ENCODE results near the gene CSGALNACT2.

The CSGALNACT2 gene

GRCh38 chr10:43206391-43207235 lies 68.4 kb downstream of the CSGALNACT2 start:
- Mint-ChIP-seq H3K36me3 (ENCODE audit: low read depth) (no peaks in the 10 kb centered on the region), H3K27me3 (ENCODE audit: low read depth) (no peaks in the 10 kb centered on the region), H3K4me3 (no peak overlapping the region), H3K27ac (no peak overlapping the region), H3K9me3 (no peaks in the 10 kb centered on the region), H3K4me1 (ENCODE audit: low read depth) (peaks cover 7% of the 10 kb centered on the region)
- DNase-seq (ENCODE audit: low spot score): no peak

DNA sequence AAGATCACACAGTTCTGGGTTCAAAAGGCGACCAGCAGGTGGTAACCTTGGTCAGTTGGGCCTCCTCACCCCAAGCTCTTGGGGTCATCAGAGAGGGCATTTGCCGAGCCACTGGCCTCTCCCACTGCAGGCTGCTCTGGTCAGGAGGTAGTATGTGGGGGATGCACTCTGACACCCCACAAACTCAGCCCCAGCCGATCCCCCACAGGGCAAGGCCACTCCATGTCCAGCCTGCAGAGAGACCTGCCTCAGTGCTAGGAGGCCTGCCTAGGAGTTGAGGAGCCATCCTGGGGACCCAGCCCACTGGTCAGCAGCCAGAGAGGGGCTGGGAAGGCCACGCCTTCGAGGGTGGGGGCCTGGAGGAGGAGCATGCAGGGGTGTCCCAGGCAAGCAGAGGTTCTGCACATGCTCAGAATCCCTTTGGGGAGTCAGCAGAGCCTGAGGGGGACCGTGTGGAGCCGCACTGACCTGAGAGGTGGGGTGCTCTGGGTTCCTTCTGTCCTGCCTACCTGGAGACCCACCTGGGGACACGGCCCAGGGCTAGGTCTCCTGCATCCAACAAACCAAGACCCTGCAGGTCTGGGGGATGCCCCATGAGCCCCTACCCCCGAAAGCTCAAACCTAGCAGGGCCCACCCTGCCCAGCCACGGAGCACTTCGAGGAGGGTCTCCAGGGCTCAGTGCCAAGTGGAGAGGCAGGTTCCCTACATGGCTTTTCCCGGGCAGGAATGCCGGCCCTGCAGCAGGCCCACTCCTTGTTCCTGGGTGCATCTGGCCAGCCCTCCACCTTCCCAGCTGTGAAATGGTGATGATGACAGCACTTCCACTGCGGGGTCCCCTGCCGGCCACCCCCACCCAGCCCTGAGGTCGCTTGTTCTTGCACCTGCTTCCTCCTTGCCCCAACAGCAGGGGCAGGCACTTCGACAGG lies 70.2 kb downstream of the CSGALNACT2 start:
- no peak for DNase-seq (ENCODE audit: low spot score)
- no peaks in the 10 kb centered on the region for H3K36me3 Mint-ChIP-seq (ENCODE audit: low read depth)

DNA sequence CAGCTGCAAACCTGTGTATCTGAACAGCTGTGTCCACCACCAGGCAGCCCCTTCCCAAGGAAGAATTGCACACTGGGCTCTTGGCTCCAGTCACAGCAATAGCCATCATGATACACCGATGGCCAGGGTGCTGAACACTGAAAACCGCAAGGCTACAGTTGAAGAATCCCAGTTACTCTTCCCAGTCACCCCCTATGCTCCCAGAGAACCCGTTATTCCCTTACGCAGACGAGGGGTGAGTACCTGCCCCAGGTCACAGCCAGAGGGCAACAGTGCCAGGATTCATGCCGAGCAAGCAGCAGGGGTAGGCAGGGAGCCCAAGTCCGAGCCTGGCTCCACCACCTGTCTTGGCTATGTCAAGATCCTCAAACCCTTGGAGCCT lies 70.8 kb downstream of the CSGALNACT2 start:
- DNase-seq (ENCODE audit: low spot score): no peak
- Mint-ChIP-seq H3K27me3 (ENCODE audit: low read depth) (no peaks in the 10 kb centered on the region), H3K27ac (no peak overlapping the region), H3K4me3 (no peak overlapping the region), H3K36me3 (ENCODE audit: low read depth) (no peaks in the 10 kb centered on the region), H3K4me1 (ENCODE audit: low read depth) (peaks cover 2% of the 10 kb centered on the region), H3K9me3 (no peaks in the 10 kb centered on the region)

More for the DNA sequence above, 70.2 kb downstream of the CSGALNACT2 start:
- peaks cover 4% of the 10 kb centered on the region for H3K4me1 Mint-ChIP-seq (ENCODE audit: low read depth)
- no peak overlapping the region for H3K4me3 Mint-ChIP-seq
- no peaks in the 10 kb centered on the region for H3K9me3 Mint-ChIP-seq
- H3K27ac Mint-ChIP-seq: no peak overlapping the region
- H3K27me3 Mint-ChIP-seq (ENCODE audit: low read depth): no peaks in the 10 kb centered on the region

DNA sequence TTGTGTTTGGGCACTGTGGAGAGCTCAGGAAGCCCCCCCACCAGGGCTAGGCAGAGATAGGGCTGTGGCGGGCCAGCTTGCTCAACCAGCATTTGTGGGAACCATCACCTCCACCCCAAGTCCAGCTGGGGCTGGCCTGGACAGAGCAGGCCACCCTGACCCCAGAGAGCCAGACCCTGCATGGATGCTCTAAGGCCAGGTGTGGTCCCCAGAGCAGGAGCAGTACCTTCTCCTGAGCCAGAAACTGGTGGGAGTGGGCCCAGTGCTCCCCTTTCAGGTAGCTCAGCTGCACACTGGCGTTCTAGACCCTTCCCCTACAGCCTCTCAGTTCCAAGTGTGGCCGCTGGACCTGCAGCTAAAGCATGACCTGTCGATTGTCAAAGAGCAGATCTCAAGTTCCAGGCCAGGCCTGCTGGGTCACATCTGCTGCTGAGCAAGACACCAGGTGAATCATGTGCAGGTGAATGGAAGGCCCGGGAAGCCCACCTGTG lies 71.5 kb downstream of the CSGALNACT2 start:
- Mint-ChIP-seq H3K27me3 (ENCODE audit: low read depth) (no peaks in the 10 kb centered on the region), H3K27ac (no peak overlapping the region)
- DNase-seq (ENCODE audit: low spot score): no peak

DNA sequence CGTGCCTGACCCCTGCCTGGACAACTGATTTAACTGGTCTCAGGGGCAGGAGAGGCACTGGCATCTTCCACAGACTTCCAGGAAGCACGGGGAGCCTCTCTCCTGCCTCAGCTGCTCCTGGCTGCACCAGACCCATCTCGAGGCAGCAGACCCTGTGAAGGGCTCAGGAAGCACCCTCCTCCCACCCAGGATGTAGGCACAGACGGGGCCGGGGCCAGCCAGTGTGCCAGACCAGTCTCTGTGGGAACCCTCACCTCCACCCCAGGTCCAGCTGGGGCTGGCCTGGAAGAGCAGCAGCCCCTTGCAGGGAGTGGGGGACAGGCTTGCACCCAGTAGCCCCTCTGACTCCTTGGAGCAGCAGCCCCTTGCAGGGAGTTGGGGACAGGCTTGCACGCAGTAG lies 72.3 kb downstream of the CSGALNACT2 start:
- DNase-seq (ENCODE audit: low spot score): no peak
- H3K4me3 Mint-ChIP-seq: no peak overlapping the region
- no peaks in the 10 kb centered on the region for H3K4me1 Mint-ChIP-seq (ENCODE audit: low read depth)
- H3K9me3 Mint-ChIP-seq: no peaks in the 10 kb centered on the region
- no peaks in the 10 kb centered on the region for H3K36me3 Mint-ChIP-seq (ENCODE audit: low read depth)
- no peaks in the 10 kb centered on the region for H3K27me3 Mint-ChIP-seq (ENCODE audit: low read depth)
- H3K27ac Mint-ChIP-seq: no peak overlapping the region

More for the DNA sequence above, 71.5 kb downstream of the CSGALNACT2 start:
- Mint-ChIP-seq H3K4me1 (ENCODE audit: low read depth) (peaks cover 2% of the 10 kb centered on the region), H3K36me3 (ENCODE audit: low read depth) (no peaks in the 10 kb centered on the region), H3K4me3 (no peak overlapping the region), H3K9me3 (no peaks in the 10 kb centered on the region)

- Mint-ChIP-seq H3K9me3 (no peaks in the 10 kb centered on the region), H3K4me1 (ENCODE audit: low read depth) (no peaks in the 10 kb centered on the region), H3K4me3 (no peak overlapping the region), H3K27me3 (ENCODE audit: low read depth) (no peaks in the 10 kb centered on the region), H3K27ac (no peak overlapping the region), H3K36me3 (ENCODE audit: low read depth) (no peaks in the 10 kb centered on the region)
- DNase-seq (ENCODE audit: low spot score): no peak
These were observed 72.8 kb downstream of the CSGALNACT2 start for GRCh38 chr10:43211030-43211429.

- Mint-ChIP-seq H3K4me3 (no peak overlapping the region), H3K36me3 (ENCODE audit: low read depth) (no peaks in the 10 kb centered on the region), H3K27me3 (ENCODE audit: low read depth) (no peaks in the 10 kb centered on the region), H3K9me3 (no peaks in the 10 kb centered on the region), H3K27ac (no peak overlapping the region), H3K4me1 (ENCODE audit: low read depth) (no peaks in the 10 kb centered on the region)
- DNase-seq (ENCODE audit: low spot score): no peak
These were observed 73.3 kb downstream of the CSGALNACT2 start for GRCh38 chr10:43211431-43212042.

- no peaks in the 10 kb centered on the region for H3K27me3 Mint-ChIP-seq (ENCODE audit: low read depth)
- no peak overlapping the region for H3K27ac Mint-ChIP-seq
- no peak overlapping the region for H3K4me3 Mint-ChIP-seq
- no peaks in the 10 kb centered on the region for H3K36me3 Mint-ChIP-seq (ENCODE audit: low read depth)
- H3K9me3 Mint-ChIP-seq: no peaks in the 10 kb centered on the region
- H3K4me1 Mint-ChIP-seq (ENCODE audit: low read depth): no peaks in the 10 kb centered on the region
- DNase-seq (ENCODE audit: low spot score): no peak
These were observed 73.9 kb downstream of the CSGALNACT2 start for GRCh38 chr10:43212043-43212721.

- Mint-ChIP-seq H3K4me1 (ENCODE audit: low read depth) (no peaks in the 10 kb centered on the region), H3K27ac (no peak overlapping the region), H3K36me3 (ENCODE audit: low read depth) (no peaks in the 10 kb centered on the region), H3K9me3 (no peaks in the 10 kb centered on the region), H3K4me3 (no peak overlapping the region), H3K27me3 (ENCODE audit: low read depth) (no peaks in the 10 kb centered on the region)
- no peak for DNase-seq (ENCODE audit: low spot score)
These were observed 76.1 kb downstream of the CSGALNACT2 start for GRCh38 chr10:43214071-43214955.

DNA sequence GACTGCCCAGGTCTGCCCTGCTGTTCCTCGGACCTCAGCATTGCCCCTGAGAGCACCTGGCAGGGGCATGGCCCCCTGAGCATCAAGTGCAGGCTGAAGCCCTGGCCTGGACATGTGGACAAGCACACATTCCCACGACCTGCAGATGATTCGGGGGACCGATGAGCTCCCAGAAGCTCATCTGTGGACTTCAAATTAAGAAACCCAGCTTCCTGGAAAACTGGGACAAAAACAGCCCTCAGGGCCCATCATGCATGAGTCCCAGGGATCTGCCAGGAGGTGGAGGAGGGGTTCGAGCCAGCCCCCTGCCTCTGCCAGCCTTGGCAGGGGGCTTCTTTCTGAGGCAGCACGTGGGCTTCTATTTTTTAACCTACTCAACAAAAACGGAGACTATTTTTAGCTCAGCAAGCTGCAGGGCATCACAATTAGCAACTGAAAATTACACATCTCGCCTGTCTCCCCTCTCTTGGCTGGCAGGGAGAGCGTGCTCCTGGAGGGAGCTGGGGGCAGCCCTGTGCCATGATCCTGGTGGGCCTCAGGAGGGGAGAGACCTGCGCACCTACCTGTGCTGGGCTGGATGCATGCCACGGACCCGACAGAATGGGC lies 76.8 kb downstream of the CSGALNACT2 start:
- no peak overlapping the region for H3K4me3 Mint-ChIP-seq
- H3K36me3 Mint-ChIP-seq (ENCODE audit: low read depth): no peaks in the 10 kb centered on the region
- DNase-seq (ENCODE audit: low spot score): no peak
- no peaks in the 10 kb centered on the region for H3K27me3 Mint-ChIP-seq (ENCODE audit: low read depth)
- H3K4me1 Mint-ChIP-seq (ENCODE audit: low read depth): no peaks in the 10 kb centered on the region
- no peak overlapping the region for H3K27ac Mint-ChIP-seq
- no peaks in the 10 kb centered on the region for H3K9me3 Mint-ChIP-seq

- no peaks in the 10 kb centered on the region for H3K36me3 Mint-ChIP-seq (ENCODE audit: low read depth)
- no peaks in the 10 kb centered on the region for H3K9me3 Mint-ChIP-seq
- no peak for DNase-seq (ENCODE audit: low spot score)
- H3K4me1 Mint-ChIP-seq (ENCODE audit: low read depth): no peaks in the 10 kb centered on the region
- no peaks in the 10 kb centered on the region for H3K27me3 Mint-ChIP-seq (ENCODE audit: low read depth)
- no peak overlapping the region for H3K4me3 Mint-ChIP-seq
- no peak overlapping the region for H3K27ac Mint-ChIP-seq
These were observed 77.7 kb downstream of the CSGALNACT2 start for GRCh38 chr10:43215758-43216455.

GRCh38 chr10:43216931-43217562 lies 78.8 kb downstream of the CSGALNACT2 start:
- no peaks in the 10 kb centered on the region for H3K36me3 Mint-ChIP-seq (ENCODE audit: low read depth)
- H3K27ac Mint-ChIP-seq: no peak overlapping the region
- no peaks in the 10 kb centered on the region for H3K4me1 Mint-ChIP-seq (ENCODE audit: low read depth)
- H3K9me3 Mint-ChIP-seq: no peaks in the 10 kb centered on the region
- no peak overlapping the region for H3K4me3 Mint-ChIP-seq
- no peaks in the 10 kb centered on the region for H3K27me3 Mint-ChIP-seq (ENCODE audit: low read depth)
- no peak for DNase-seq (ENCODE audit: low spot score)

All from T-helper 2 cell treated with Interferon-gamma antibody and Interleukin-4, amounts not matched to agents 5 μg/mL and 100 μg/mL, for 36 hours (primary cell).